Renal cortex interstitium (tissue), 3 donors: ENCODE data around the gene SBK1. TPM values are rescaled to one million over a fixed set of nuclear protein-coding genes. Genes with fewer than 3 reads are reported as not detected.

Experiments used
- polyA plus RNA-seq, 3 donors: library from polyadenylated mRNA; unstranded; fragments of 120-200 nt; gene quantifications; one replicate each; pipeline ENCODE4 v1.2.1, GENCODE V29; 2013; ENCODE audit not compliant: insufficient read length in 3 of 3

SBK1 gene
- polyA plus RNA-seq, 3 donors: 15.6 to 21.1 (median 17.2) TPM

Other genes starting within 250 kb of the SBK1 start
- under 1 TPM; 0.75 to 0.96 (median 0.77) TPM for gene GSG1L, start 228.8 kb upstream of the SBK1 start, polyA plus RNA-seq
- 10 to 100 TPM; 79.7 to 85.3 (median 84.8) TPM for gene XPO6, start 80.6 kb upstream of the SBK1 start, polyA plus RNA-seq
- 1 to 10 TPM; 1.7 to 4.9 (median 2.3) TPM for gene NPIPB6, start 71.0 kb downstream of the SBK1 start, polyA plus RNA-seq
- 100 to 1,000 TPM; 101 to 105 (median 105) TPM for gene EIF3CL, start 111.3 kb downstream of the SBK1 start, polyA plus RNA-seq
- gene NPIPB7, start 179.8 kb downstream of the SBK1 start, polyA plus RNA-seq: 1 to 10 TPM in 1 of 3 donors, under 1 TPM in 1, not detected in 1; 0.14 to 1.0 TPM
- 10 to 100 TPM; 30.4 to 34.2 (median 32.8) TPM for gene CLN3, start 199.5 kb downstream of the SBK1 start, polyA plus RNA-seq
- under 1 TPM; 0.48 to 0.92 (median 0.83) TPM for gene APOBR, start 202.1 kb downstream of the SBK1 start, polyA plus RNA-seq
- gene IL27, start 214.3 kb downstream of the SBK1 start, polyA plus RNA-seq: not detected
- 10 to 100 TPM in 2 of 3 donors, 1 to 10 TPM in 1; 7.7 to 11.7 (median 10.5) TPM for gene NUPR1, start 246.4 kb downstream of the SBK1 start, polyA plus RNA-seq